GM12878 (cell line): ENCODE results near the gene KBTBD3. TPM values are rescaled to one million over a fixed set of nuclear protein-coding genes. Genes with fewer than 3 reads are reported as not detected.

Experiments
- ASH2L ChIP-seq: fragments of 300-600, 200-600 bp; sonication (generic); IDR thresholded peaks from 2 replicates; pipeline ENCODE4 v1.6.1; 2017; ENCODE audit warnings: low read depth, mild to moderate bottlenecking, borderline replicate concordance
- ATF2 ChIP-seq: IDR thresholded peaks from 2 replicates; pipeline ENCODE4 v1.6.1; 2012; ENCODE audit warnings: low read length, inconsistent platforms
- BCL11A ChIP-seq: IDR thresholded peaks from 2 replicates; pipeline ENCODE4 v1.6.1; 2011; ENCODE audit warnings: low read depth, low read length
- BRCA1 ChIP-seq: IDR thresholded peaks from 2 replicates; pipeline ENCODE4 v1.6.1; 2011; ENCODE audit warnings: low read depth, low read length, improper control_type of control experiment
- CHD2 ChIP-seq: IDR thresholded peaks from 2 replicates; pipeline ENCODE4 v1.6.1; 2011; ENCODE audit warnings: low read depth, low read length, improper control_type of control experiment, borderline replicate concordance
- CREM ChIP-seq: IDR thresholded peaks from 2 replicates; pipeline ENCODE4 v1.6.1; 2014; ENCODE audit warnings: antibody characterized with exemption, low read depth
- EED ChIP-seq: sonication (generic); IDR thresholded peaks from 2 replicates; pipeline ENCODE4 v1.6.1; 2016; ENCODE audit warnings: antibody characterized with exemption, low read depth
- EP300 ChIP-seq, 2 experiments: fragments of 150-350 bp in 1 of 2; IDR thresholded peaks; 2 replicates each; pipeline ENCODE4 v1.6.1; 2011 to 2012; ENCODE audit warnings: low read depth in 2 of 2, low read length in 2 of 2, borderline replicate concordance in 1 of 2, improper control_type of control experiment in 1 of 2, inconsistent platforms in 1 of 2; ENCODE audit not compliant: control insufficient read depth in 1 of 2
- FOXM1 ChIP-seq: IDR thresholded peaks from 2 replicates; pipeline ENCODE4 v1.6.1; 2012; ENCODE audit warnings: low read depth, mild to moderate bottlenecking, inconsistent platforms, low read length, moderate library complexity
- HDGF ChIP-seq: fragments of 450-650 bp; IDR thresholded peaks from 2 replicates; pipeline ENCODE4 v1.6.1; 2016; ENCODE audit warnings: antibody characterized with exemption
- PAX5 ChIP-seq: IDR thresholded peaks from 2 replicates; pipeline ENCODE4 v1.6.1; 2011; ENCODE audit warnings: low read depth, low read length, borderline replicate concordance
- PKNOX1 ChIP-seq: fragments of 450-650 bp; IDR thresholded peaks from 2 replicates; pipeline ENCODE4 v1.6.1; 2016; ENCODE audit warnings: mild to moderate bottlenecking
- POLR2AphosphoS2 ChIP-seq: IDR thresholded peaks from 2 replicates; pipeline ENCODE4 v1.6.1; 2011; ENCODE audit warnings: low read depth, mild to moderate bottlenecking, low read length, improper control_type of control experiment, moderate library complexity
- RAD51 ChIP-seq: fragments of 450-650 bp; IDR thresholded peaks from 2 replicates; pipeline ENCODE4 v1.6.1; 2016; ENCODE audit warnings: moderate library complexity, mild to moderate bottlenecking, inconsistent platforms
- RELA ChIP-seq: fragments of 450-650 bp; IDR thresholded peaks from 2 replicates; pipeline ENCODE4 v1.8.0; 2014; ENCODE audit warnings: borderline replicate concordance; ENCODE audit not compliant: partially characterized antibody
- SMC3 ChIP-seq: IDR thresholded peaks from 2 replicates; pipeline ENCODE4 v1.6.1; 2011; ENCODE audit warnings: low read length, improper control_type of control experiment, borderline replicate concordance
- SUZ12 ChIP-seq: fragments of 200-600 bp; sonication (generic); IDR thresholded peaks from one replicate; pipeline ENCODE4 v1.6.1; 2018; ENCODE audit warnings: antibody characterized with exemption, mild to moderate bottlenecking; ENCODE audit not compliant: unreplicated experiment
- TCF7 ChIP-seq: IDR thresholded peaks from 2 replicates; pipeline ENCODE4 v1.6.1; 2014; ENCODE audit warnings: antibody characterized with exemption, borderline replicate concordance
- ZBED1 ChIP-seq: IDR thresholded peaks from 2 replicates; pipeline ENCODE4 v1.6.1; 2016; ENCODE audit warnings: borderline replicate concordance
- ZNF207 ChIP-seq: fragments of 450-650 bp; IDR thresholded peaks from 2 replicates; pipeline ENCODE4 v1.6.1; 2014; ENCODE audit warnings: antibody characterized with exemption, mild to moderate bottlenecking, borderline replicate concordance
- ZNF217 ChIP-seq: fragments of 450-650 bp; IDR thresholded peaks from 2 replicates; pipeline ENCODE4 v1.6.1; 2017; ENCODE audit warnings: antibody characterized with exemption, mild to moderate bottlenecking
- ZSCAN29 ChIP-seq: fragments of 450-650 bp; IDR thresholded peaks from 2 replicates; pipeline ENCODE4 v1.6.1; 2017; ENCODE audit warnings: mild to moderate bottlenecking, moderate library complexity
- polyA plus RNA-seq, 11 experiments: library from polyadenylated mRNA; depleted of rRNA in 4 of 11; unstranded in 6 of 11; stranded (reverse) in 5 of 11; fragments of >200 nt; fragmentation: Nextera tagmentation in 4 of 11; fragmentation: Illumina TruSeq in 1 of 11; extraction: Ambion mirVana in 4 of 11; extraction: Trizol in 1 of 11; gene quantifications; 1 replicate in 1 of 11; 2 replicates in 10 of 11; pipeline versions ENCODE4 v1.2.1 to v1.2.3, GENCODE V29; 2011 to 2016; ENCODE audit warnings: inconsistent platforms in 2 of 11, missing spikeins in 2 of 11, low read depth in 1 of 11
- total RNA-seq, 4 experiments: library from RNA; depleted of rRNA in 3 of 4; stranded (reverse); fragments of >200 nt in 3 of 4; fragmentation: Illumina TruSeq in 1 of 4; extraction: Trizol in 1 of 4; gene quantifications; 2 replicates each; pipeline versions ENCODE4 v1.2.1 to v1.2.3, GENCODE V29; 2013 to 2021
- TF ChIP-seq, protein P1 (sequence below): IDR thresholded peaks from 2 replicates; pipeline ENCODE4 v1.6.1; 2011; ENCODE audit warnings: mild to moderate bottlenecking, low read depth, low read length, moderate library complexity; ENCODE audit not compliant: insufficient replicate concordance
- TF ChIP-seq, protein P2 (sequence below): fragments of 450-650 bp; IDR thresholded peaks from 2 replicates; pipeline ENCODE4 v1.6.1; 2014; ENCODE audit warnings: mild to moderate bottlenecking
- TF ChIP-seq, protein P3 (sequence below): IDR thresholded peaks from 2 replicates; pipeline ENCODE4 v1.6.1; 2012; ENCODE audit warnings: low read depth, low read length, improper control_type of control experiment

Gene KBTBD3
- total and polyA plus RNA-seq, 10 of the 15 experiments (the other 5 are each of a cell fraction or from before 2014, with no cell fraction given): 1.9 to 18.1 (median 8.4) TPM

DNA sequence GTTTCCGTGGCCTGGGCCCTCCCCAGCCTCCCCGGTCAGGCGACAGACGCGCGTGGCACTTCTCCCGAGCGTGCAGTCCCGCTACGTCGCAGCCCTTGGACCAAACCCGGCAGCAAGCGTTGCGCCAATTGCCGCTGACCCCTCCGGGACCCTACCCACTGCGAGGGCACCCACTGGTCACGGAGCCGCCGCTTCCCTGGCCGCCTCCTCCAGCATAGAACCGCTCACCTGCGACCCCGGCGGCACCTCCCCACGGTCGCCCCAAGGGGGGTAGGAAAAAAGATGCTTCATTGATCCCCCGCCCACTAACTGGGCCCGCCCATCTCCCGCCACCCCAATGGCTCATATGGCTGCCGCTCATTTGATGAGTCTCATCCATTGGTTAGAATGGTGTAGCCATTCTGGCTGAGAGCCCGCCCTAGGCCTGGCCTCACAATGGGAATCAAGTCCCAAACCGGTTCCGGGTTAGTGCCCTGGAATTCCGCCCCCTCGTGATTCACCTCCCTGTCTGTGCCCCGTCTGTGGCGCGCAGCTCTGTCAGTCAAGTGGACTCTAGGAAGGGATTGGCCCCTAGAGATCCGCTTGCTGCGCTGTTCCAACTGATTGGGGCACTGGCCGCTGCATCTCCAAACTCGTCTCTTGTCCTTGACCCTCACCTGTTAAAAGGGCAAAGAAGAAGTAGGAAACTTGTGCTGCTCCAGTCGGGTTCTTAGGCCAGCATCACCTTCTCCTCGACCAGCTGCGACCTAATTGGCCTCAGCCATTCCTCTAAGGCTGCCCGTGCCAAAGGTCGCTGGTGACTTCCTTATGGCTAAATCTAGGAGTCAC lies 55.0 kb downstream of the KBTBD3 start, which contains the start of gene MSANTD4 (continued):
- TF ChIP-seq ZNF207 (no peak), EED (no peak), EP300 (IDR thresholded peaks at IDR 0.05; ENCODE audit: borderline replicate concordance in 1 of 2, control insufficient read depth in 1 of 2, low read depth in 2 of 2, low read length in 2 of 2) (no peak), ATF2 (no peak), FOXM1 (no peak), SUZ12 (no peak), ZNF217 (no peak), BRCA1 (no peak), HDGF (no peak), RELA (peak; percentile 53), ZSCAN29 (no peak), POLR2AphosphoS2 (no peak), PKNOX1 (peak; percentile 100), CHD2 (peak; percentile 96), SMC3 (no peak), TCF7 (no peak), RAD51 (peak; percentile 50; the same call in 1 of the 2 replicates), ZBED1 (no peak), BCL11A (no peak), PAX5 (peak; percentile 12), ASH2L (peak; percentile 60; the same call in 1 of the 2 replicates), CREM (peak; percentile 70)
- TF ChIP-seq, protein P1, sequence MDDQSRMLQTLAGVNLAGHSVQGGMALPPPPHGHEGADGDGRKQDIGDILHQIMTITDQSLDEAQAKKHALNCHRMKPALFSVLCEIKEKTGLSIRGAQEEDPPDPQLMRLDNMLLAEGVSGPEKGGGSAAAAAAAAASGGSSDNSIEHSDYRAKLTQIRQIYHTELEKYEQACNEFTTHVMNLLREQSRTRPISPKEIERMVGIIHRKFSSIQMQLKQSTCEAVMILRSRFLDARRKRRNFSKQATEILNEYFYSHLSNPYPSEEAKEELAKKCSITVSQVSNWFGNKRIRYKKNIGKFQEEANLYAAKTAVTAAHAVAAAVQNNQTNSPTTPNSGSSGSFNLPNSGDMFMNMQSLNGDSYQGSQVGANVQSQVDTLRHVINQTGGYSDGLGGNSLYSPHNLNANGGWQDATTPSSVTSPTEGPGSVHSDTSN: peak; percentile 96
- TF ChIP-seq, protein P2, sequence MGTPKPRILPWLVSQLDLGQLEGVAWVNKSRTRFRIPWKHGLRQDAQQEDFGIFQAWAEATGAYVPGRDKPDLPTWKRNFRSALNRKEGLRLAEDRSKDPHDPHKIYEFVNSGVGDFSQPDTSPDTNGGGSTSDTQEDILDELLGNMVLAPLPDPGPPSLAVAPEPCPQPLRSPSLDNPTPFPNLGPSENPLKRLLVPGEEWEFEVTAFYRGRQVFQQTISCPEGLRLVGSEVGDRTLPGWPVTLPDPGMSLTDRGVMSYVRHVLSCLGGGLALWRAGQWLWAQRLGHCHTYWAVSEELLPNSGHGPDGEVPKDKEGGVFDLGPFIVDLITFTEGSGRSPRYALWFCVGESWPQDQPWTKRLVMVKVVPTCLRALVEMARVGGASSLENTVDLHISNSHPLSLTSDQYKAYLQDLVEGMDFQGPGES: peak; percentile 95
- TF ChIP-seq, protein P3, sequence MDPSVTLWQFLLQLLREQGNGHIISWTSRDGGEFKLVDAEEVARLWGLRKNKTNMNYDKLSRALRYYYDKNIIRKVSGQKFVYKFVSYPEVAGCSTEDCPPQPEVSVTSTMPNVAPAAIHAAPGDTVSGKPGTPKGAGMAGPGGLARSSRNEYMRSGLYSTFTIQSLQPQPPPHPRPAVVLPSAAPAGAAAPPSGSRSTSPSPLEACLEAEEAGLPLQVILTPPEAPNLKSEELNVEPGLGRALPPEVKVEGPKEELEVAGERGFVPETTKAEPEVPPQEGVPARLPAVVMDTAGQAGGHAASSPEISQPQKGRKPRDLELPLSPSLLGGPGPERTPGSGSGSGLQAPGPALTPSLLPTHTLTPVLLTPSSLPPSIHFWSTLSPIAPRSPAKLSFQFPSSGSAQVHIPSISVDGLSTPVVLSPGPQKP: no peak
